HG02938 (cell line): ENCODE measurements around the gene CDX1.
A peak's percentile ranks its signal among the peaks of the same experiment; 100 is the strongest.

Source experiments
- ATAC-seq: cut with Tn5 transposase; IDR thresholded peaks from one replicate; pipeline ENCODE4 v1.9.1; 2021; ENCODE audit warnings: mild to moderate bottlenecking, moderate library complexity; ENCODE audit not compliant: unreplicated experiment

The CDX1 gene

DNA sequence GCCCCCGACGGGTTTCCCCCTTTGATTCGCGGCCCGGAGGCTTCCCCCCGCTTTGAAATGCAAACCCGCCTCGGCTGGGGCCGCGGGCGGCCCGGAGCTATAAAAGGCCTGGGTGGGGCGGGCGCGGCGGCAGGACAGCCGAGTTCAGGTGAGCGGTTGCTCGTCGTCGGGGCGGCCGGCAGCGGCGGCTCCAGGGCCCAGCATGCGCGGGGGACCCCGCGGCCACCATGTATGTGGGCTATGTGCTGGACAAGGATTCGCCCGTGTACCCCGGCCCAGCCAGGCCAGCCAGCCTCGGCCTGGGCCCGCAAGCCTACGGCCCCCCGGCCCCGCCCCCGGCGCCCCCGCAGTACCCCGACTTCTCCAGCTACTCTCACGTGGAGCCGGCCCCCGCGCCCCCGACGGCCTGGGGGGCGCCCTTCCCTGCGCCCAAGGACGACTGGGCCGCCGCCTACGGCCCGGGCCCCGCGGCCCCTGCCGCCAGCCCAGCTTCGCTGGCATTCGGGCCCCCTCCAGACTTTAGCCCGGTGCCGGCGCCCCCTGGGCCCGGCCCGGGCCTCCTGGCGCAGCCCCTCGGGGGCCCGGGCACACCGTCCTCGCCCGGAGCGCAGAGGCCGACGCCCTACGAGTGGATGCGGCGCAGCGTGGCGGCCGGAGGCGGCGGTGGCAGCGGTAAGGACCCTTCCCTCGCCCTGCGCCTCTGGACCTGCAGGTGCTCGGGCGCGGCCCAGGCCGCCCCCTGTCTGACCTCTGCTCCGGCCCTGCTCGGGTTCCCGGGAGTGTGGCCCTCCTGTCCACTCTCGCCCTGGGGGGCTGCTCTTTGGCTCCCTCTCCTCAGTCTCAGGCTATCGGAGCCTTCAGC lies at the start of gene CDX1:
CDX1 (plus strand) TSS at position 129 of the 862 bp plus-strand sequence; CDS start at position 228, 99 bp downstream.
- no peak for ATAC-seq

DNA sequence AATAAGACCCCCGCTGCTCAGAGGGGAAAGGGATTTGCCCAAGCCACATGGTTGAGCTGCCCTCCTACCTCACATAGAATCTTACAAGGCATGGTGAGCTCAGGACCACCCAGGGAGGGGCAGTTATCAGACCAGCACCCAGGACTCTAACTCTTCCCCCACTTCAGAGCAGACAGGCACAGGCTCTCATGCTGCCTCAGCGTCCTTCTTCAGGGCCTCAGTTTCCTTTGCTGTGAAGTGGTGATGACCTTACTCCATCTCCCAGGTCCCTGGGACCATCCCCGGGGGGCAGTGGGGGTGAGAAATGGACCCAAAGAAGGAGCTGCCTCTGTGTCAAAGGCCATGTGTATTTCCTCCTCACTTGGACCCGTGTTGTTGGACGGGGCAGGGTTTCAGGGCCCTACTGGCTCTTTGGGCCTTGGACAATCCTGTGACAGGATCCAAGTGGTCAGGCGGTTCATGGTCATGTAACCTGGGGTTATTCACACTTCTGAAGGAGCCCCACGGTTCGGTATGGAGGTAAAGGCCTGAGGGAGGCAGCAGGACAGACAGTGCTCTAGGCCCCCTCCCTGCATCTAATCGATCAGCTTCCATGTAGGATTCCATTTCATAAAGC lies 48.5 kb upstream of the CDX1 start:
- no peak for ATAC-seq

DNA sequence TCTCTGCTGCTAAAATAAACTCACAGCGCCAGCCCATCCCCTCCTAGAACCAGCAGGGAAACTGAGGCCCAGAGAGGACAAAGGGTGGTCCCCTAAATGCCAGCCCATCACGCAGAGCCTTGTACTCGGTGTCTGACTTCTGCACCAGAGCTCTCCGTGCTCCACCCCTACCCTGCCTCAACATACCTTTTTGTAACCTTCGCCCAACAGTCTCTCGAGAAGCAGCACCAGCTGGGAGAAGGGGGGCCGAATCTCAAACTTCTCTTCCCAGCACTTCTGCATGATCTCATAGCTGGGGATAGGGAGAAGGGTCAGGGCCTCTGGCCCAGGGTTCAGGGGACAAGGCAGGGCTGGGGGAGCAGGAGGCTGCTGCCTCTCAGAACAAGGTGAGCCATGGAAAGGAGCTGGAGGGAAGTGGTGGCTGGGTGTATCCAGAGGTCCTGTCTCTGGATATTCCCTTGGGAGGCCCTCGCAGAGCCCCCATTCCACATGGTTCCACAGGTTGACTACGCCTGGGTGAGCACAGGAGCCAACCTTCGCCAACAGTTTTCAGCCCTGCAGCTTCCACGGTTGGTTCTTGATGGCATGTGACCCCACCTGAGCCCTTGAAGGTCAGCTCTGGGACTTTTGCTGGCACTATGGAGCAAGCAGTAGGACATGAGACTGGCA lies 47.9 kb upstream of the CDX1 start:
- ATAC-seq, result no peak

DNA sequence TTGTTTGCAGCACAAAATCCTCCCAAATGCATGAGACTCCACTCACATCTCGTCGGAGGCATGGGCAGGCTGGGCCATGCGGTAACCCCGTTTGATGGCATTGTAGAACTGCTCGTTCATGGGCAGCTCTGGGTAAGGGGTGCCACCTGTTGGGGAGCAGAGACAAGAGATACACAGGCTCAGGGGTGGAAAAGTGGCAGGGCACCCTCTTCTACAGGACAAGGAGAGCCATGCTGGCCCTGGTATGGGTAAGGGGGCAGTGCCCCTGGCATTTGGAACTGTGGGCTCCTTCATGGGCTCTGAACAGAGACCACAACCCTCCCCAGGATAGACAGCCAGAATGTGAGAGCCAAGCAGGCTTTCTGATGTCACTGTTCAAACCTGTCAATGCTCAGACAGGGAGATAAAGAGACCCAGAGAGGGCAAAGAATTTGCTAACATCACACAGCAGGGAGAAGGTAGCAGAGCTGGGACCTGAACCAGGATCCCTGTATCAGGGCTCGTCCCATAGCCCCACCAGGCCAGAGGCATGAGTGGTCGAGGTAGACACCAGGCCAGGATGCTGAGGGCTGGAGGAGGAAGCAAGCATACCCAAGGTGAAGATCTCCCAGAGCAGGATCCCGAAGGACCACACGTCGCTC lies 47.0 kb upstream of the CDX1 start:
- no peak for ATAC-seq

DNA sequence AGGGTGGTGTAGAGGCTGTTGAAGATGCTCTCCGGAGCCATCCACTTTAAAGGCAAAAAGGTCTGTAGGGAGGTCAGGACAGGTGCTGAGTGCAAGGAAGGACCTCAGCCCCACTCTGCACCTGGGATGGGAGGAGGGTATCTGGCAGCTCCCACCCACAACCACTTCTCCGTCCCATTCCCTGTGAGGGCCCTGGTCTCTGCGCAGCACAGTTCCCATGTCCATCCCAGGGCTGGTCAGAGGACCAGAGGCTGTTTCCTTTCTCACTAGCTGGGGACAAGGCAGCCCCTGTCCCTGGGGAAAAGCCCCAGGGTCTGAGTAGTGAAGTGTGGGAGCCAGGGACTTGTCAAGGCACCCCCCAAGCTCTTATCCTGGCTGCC lies 46.5 kb upstream of the CDX1 start:
- no peak for ATAC-seq

DNA sequence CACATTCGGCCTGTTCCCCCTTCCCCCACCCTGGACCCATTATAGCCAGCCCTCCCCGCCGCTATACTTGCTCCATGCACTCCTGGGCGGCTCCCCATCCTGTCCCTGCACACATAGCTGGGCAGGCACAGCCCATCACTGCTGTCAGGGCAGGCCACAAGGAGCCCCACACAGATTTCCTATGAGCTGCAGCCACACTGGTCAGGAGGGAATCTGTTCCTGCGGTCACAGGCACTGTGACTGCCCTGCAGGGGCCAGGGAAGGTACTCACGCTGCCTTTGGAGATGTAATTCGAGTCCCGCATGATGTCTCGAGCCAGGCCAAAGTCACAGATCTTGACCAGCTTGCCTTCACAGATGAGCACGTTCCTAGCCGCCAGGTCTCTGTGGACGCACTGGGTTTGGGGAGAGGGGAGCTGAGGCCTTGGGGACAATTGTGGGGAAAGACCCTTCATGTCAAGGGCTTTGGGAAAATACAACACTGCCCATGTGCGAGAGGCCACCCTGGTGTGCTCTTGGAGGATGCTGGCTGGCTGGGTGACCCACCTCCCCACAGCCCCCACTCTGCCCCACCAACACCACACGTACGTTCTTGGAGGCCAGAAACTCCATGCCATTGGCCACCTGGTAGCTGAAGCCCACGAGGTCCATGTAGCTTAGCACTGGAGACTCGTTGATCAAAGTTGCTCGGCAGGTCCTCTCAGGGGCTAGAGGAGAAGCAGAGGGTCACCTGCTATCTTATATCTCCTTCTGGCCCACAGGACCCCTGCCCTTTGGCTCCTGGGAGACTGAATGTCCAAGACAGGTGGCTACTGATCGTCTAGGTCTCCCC lies 45.7 kb upstream of the CDX1 start:
- ATAC-seq, result no peak

DNA sequence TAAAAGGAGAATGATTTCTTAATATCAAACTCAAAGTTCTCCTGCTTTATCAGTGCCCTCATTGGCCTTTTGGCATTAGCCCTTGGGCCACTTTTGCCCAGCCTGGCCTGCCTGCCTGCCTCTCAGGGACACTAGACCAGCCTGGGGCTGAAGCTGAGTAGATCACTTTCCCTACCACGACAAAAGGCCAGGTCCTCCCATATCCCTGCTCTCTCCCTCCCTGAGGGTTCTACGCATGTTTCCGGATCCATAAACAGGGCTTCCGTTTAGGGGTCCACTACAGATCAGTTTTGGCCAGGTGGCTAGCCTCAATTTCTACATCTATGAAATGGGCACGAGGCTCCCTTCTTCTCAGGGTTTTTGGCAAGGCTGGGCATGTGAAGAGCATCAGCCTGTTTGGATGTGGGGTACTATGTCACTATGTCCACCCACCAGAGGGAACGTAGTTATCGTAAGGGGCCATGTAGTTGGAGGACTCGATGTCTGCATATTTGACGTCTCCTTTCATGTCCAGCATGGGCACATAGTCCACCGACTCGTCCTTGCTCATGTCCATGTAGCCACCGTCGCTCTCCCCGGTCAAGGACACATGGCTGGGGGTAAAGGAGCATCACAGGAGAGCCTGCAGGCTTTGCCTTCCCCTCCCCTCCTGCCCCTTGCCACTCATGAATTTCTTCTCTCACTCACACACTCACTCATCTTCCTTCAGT lies 45.0 kb upstream of the CDX1 start:
- no peak for ATAC-seq

DNA sequence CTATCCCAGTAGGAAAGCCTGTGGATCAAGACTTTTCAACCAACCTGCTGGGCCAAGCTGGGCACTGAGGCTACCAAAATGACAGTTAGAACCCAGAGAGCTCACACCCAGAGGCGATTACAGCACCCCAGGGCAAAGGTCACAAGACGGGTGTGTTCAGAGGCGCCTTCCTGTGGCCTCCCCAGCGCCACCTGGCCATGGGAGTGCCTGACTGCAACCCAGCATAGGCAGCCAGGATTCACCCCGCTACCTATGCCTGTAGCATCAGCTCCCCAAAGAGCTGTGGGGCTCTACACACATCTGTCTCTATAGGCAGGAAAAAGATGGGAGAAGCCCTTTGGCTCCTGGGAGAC lies 44.4 kb upstream of the CDX1 start:
- no peak for ATAC-seq

DNA sequence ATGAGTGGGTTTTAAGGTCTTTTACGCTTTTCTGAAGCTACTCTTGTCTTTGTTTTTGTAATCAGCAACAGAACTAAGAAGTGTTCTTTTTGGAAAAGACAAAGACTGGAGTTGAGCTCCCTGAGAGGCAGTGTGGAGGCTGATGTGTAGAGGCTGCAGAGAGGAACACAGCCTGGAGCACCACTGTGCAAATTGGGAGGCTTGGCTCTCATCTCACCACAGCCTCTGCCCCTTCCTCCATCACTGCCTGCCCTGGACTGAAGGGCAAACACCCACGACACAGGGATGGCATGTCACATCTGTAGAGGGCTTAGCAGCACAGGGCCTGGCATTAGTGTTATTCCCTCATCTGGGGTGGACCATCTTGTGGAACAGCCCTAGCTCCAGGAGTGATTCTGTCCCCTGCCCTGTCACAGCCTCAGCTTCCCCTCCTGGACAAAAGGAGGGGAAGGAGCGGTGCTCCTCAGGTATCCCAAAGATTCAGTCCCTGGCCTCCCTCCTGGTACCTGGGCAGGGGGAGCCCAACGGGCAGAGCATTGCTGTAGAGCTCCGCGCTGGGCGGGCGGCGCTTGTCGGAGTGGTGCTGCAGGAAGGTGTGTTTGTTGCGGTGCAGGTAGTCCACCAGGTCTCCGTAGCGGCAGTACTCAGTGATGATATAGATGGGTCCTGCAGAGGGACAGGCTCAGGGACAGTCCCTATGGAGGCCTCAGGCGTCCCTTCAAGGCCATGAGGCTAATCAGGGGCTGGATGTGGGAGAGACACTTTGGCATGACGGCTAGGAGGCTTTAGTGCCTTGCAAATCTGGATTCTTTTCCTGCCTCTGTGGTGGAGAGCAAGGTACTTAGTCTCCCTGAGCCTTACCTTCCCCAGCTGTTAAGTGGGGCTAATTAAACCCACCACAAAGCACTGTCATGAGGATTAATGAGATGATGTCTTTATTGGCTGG lies 43.8 kb upstream of the CDX1 start:
- no peak for ATAC-seq

DNA sequence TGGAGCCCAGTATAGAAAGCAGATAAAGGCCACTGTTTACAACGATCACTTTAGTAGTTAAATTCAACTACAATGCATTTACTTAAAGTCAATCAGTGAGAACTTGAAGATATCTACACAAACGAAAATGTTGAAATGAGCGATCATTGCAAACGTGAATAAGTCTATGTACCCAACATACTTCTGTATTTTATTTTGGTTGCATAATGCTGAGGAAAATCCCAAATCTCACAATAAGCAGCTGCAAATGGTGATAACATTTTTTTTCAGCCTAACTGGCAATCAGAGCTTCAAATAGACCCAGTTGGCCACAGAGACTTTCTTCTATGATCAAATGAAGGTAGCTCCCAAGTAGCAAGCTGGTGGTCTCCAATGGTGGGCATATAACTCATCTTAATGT lies 43.0 kb upstream of the CDX1 start:
- ATAC-seq, result no peak

DNA sequence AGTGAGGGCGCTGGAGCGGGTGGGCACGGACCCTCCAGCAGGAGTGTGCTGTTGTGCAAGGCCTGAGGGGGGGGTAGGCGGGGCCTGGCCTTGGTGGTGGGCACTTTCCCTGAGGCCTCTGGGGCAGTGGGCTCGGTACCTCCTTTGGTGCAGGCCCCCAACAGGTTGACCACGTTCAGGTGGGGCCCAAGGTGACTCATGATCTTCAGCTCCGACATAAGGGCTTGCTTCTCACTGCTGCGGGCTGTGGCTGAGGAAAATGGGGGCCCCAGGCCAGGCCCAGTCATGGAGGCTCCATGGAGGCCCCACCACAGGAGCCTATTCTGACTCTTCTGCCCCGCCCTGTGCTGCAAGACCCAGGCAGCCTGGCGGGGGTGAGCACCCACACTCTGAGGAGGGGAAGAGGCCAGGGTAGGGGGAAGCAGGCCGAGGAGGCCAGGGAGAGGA lies 42.4 kb upstream of the CDX1 start:
- ATAC-seq, result no peak

DNA sequence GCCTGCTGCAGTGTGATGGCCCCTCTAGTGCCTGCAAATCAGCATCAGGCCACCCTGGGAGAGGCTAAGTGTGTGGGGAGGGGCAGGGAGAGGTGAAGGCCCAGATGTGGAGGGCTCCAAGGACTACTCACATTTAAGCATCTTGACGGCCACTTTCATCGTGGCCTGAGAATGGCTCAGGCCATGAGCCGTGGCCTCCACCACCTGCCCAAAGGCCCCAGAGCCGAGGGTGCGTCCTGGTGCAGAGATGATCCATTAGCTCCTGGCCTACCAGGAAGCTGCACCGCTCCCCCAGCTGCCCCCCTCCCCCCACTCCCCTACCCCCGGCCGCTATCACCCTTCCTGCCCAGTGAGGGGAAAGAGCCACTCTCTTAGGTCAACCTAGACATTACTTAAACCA lies 42.0 kb upstream of the CDX1 start:
- ATAC-seq, result no peak

DNA sequence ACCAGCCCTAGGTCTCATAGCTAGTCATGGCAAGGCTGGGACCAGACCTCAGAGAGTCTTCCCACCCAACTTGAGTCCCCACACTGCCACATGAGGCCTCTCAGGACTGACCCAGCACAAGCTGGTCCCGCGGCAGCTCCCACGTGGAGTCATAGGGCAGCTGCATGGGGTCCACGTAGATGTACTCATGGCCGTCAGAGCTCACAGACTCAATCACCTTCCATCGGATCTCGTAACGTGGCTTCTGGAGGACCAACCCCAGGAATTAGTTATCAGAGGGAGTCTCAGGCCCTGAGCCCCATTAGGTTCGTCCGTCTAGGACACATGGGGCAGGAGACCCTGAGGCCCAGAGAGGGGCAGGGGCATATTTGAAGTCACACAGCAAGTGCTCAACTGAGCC lies 41.2 kb upstream of the CDX1 start:
- ATAC-seq, result no peak

DNA sequence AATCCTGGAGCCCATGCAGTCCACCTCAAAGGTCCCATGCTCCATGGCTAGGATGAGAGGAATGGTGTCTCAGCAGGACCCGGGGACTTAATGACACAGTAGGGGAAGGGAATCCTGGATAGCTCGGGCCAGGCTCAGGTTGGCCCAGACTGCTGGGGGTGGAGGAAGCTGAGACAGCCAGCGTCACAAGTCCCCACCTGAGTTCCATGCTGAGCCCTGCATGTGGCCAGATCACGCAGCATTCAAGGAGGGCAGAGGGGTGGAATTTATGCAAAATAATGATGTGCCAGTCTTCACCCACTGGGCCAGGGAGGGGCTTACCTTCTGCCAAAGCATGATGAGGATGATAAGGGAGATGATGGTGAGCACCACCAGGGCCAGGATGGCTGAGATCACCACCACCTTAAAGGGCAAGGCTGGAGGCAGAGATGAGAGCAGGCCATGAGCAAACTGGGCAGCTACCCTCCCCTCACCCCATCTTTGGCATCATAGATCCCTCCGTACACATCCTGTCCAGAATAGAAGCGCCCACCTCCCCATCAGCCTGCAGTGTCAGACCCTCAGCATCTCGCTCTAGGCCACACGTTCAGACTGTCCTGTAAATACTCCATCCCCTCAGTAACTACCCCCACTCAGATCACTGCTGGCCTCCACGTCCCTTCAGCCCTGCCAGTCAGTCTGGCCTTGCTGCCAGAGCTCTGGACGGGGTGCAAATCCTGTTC lies 40.2 kb upstream of the CDX1 start:
- ATAC-seq, result no peak

DNA sequence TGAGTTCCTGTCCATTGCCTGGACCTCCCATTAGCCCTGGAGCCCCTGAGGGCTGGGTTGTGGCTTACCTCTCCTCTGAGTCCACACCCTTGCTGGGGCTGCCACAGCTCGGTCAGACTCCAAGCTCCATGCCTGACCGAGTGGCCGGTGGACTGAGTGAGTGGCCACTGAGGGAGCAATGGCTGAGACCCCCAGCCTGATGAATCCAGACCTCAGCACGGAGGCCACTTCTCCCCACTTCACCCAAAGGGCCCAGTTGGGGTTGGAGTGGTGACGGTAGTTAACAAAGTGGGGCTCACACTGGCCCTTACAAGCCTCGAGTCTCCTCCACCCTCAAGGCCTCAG lies 39.7 kb upstream of the CDX1 start:
- ATAC-seq, result no peak

DNA sequence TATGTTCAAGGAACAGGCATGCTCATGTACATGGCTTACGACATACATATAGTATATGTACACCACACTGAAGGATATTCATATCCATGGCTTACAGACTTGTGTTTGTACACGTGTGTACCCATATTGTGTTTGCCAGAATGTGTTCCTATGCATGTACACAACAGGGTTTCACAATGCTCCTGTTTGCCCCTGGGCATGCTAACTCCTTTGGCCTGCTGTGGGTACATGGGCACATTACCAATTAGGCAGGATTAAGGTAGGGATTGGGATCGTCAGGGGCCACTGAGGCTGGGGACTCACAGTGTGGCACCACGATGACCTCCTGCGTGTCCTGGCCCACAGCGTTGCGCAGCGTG lies 37.1 kb upstream of the CDX1 start:
- no peak for ATAC-seq

DNA sequence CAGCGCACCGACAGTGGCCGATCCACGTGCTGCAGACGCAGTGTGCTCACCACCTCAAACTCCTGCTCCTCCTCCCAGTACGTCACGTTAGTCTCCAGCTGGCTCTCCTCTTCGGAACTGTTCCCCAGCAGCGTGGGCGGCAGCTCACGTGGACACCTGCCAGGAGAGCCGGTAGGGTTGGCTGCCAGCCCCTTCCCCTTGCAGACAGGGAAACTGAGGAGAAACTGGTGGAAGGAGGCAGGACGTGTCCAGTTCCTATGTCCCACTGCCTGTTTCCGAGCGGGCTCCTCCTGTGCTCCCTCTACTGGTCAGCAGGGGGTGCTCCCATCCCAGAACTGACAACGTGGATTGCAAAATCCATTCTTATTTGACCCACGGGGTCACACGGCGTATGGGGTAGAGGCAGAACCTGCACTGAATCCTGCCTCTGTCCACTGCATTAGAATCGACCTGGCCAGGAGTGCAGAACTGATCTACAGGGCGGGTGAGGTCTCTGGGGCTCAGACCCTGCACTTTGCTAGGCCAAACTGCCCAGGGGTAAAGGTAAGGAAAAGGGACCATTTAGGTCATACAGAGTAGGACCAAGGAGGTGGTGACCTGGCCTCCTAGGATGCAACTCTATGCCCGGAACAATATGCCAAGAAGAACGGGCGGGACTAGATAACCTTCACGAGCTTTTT lies 36.6 kb upstream of the CDX1 start:
- peak; percentile 61 for ATAC-seq

DNA sequence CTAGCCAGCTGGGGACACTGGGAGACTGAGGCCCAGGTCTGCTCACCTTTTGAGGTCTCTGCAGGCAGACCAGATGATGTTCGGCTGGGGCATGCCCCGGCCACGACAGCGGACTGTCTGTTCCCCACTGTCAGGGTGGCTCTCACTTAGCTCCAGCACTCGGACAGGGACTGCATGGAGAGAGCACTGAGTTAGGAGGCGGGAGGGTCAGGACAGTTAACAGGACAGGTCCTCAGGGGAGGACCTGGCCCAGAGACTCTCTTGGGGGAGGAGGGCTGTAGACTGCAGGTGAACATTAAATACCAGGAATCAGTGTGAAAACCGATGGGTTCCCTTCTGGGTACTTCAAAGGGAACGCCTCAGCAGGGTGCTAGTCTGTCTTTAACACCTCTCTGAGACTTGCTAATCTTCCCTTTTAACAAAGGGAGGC lies 36.1 kb upstream of the CDX1 start:
- ATAC-seq, result no peak
